Bronchial epithelial cell (primary cell): ENCODE measurements around the gene RAD51. TPM values are rescaled to one million over a fixed set of nuclear protein-coding genes. Genes with fewer than 3 reads are reported as not detected.

Source experiments
- DNase-seq: peaks from one replicate; pipeline ENCODE4 v3.0.0-alpha.2; 2010; ENCODE audit warnings: low read depth
- FAIRE-seq: peaks from 2 replicates; lab custom pipeline; 2011; peaks lifted over from hg19 to GRCh38; lab: Jason Lieb, UNC
- H3K27me3 ChIP-seq: 2 replicates; pipeline ENCODE4 v1.5.1; 2011; ENCODE audit warnings: low read length; ENCODE audit not compliant: control insufficient read depth, insufficient read depth
- H3K36me3 ChIP-seq: 2 replicates; pipeline ENCODE4 v1.5.1; 2011; ENCODE audit warnings: low read length; ENCODE audit not compliant: control insufficient read depth, insufficient read depth
- H3K4me3 ChIP-seq: 2 replicates; pipeline ENCODE4 v1.5.1; 2011; ENCODE audit warnings: mild to moderate bottlenecking, low read depth, low read length, control low read depth
- total RNA-seq: library from RNA; depleted of rRNA; stranded (reverse); fragments of >200 nt; gene quantifications from 2 replicates; pipeline ENCODE4 v1.2.1, GENCODE V29; 2014
- TF ChIP-seq, protein P1 (sequence below): IDR thresholded peaks from 2 replicates; pipeline ENCODE4 v1.5.1; 2011; ENCODE audit warnings: mild to moderate bottlenecking, moderate library complexity, low read length, control low read depth, inconsistent platforms; ENCODE audit not compliant: insufficient read depth, severe bottlenecking

RAD51 gene
- total RNA-seq, 1 donor from 2014 or later: 0.53 TPM

DNA sequence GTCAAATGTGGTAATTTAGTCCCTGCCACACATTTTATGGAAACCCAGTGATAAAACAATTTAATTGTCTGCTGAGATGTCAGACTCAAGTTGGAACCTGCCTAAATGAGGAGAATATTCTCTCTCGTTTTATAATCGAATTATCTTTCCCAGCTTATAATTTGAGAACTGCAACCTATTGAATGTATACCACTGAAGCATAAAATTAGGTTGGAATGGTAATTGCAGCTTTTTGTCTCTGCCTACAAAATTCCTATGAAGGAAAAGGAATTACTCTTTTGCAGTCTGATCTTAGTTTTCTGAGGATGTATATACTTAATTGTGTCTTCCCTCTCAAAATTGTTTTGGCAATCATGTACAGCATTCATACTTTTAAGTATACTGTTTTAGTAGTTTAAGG is 28.9 kb downstream of the RAD51 start:
- DNase-seq (no peak), FAIRE-seq (no peak)
- H3K4me3 ChIP-seq: no peak overlapping the region
- H3K36me3 ChIP-seq: no peaks in the 10 kb centered on the region
- TF ChIP-seq, protein P1, sequence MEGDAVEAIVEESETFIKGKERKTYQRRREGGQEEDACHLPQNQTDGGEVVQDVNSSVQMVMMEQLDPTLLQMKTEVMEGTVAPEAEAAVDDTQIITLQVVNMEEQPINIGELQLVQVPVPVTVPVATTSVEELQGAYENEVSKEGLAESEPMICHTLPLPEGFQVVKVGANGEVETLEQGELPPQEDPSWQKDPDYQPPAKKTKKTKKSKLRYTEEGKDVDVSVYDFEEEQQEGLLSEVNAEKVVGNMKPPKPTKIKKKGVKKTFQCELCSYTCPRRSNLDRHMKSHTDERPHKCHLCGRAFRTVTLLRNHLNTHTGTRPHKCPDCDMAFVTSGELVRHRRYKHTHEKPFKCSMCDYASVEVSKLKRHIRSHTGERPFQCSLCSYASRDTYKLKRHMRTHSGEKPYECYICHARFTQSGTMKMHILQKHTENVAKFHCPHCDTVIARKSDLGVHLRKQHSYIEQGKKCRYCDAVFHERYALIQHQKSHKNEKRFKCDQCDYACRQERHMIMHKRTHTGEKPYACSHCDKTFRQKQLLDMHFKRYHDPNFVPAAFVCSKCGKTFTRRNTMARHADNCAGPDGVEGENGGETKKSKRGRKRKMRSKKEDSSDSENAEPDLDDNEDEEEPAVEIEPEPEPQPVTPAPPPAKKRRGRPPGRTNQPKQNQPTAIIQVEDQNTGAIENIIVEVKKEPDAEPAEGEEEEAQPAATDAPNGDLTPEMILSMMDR: no peak
- H3K27me3 ChIP-seq: no peaks in the 10 kb centered on the region

DNA sequence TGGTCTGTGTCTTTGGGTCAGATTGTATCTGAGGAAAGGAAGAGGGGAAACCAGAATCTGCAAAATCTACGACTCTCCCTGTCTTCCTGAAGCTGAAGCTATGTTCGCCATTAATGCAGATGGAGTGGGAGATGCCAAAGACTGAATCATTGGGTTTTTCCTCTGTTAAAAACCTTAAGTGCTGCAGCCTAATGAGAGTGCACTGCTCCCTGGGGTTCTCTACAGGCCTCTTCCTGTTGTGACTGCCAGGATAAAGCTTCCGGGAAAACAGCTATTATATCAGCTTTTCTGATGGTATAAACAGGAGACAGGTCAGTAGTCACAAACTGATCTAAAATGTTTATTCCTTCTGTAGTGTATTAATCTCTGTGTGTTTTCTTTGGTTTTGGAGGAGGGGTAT is 36.1 kb downstream of the RAD51 start:
- TF ChIP-seq, protein P1: no peak
- FAIRE-seq: no peak
- H3K36me3 ChIP-seq: peaks cover 1% of the 10 kb centered on the region

DNA sequence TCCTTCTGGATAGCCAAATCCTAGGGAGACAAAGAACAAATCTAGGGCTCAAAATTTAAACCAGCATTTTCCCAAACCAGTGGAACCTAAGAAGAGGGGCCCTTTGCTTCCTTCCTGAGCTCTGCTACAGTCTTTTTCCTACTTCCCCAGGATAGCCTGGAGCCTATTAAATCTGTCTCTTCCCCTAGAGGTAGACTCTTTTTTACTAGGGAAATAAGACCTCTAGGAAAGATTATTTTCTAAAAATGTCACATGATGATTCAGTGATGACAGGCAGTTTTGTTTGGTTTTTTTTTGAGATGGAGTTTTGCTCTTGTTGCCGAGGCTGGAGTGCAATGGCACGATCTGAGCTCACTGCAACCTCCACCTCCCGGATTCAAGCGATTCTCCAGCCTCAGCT is 41.6 kb downstream of the RAD51 start:
- Histone ChIP-seq H3K27me3 (no peaks in the 10 kb centered on the region), H3K4me3 (no peak overlapping the region), H3K36me3 (peaks cover 16% of the 10 kb centered on the region)
- TF ChIP-seq, protein P1: no peak
- DNase-seq (no peak), FAIRE-seq (no peak)

More for the DNA sequence above, 36.1 kb downstream of the RAD51 start:
- Histone ChIP-seq H3K4me3 (no peak overlapping the region), H3K27me3 (no peaks in the 10 kb centered on the region)
- DNase-seq: no peak

DNA sequence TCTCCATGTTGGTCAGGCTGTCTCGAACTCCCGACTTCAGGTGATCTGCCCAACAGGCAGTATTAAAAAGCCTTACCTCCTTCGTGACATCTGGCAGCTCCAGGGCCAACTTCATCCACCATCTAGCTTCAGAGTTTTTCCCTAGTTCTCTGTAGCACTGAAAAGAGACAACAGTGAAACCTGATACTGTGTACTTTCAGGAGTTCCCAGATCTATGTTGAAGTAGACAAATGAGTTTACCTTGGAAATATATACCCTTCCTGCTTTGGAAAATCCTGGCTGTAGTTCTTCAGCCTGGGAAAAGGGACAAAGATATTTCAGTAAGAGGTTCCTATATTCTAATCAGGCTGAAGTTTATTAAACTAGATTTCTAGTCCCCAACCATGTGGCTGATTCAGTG is 42.1 kb downstream of the RAD51 start:
- TF ChIP-seq, protein P1: no peak
- no peaks in the 10 kb centered on the region for H3K27me3 ChIP-seq
- DNase-seq: no peak
- FAIRE-seq: no peak
- H3K4me3 ChIP-seq: no peak overlapping the region
- H3K36me3 ChIP-seq: peaks cover 16% of the 10 kb centered on the region

DNA sequence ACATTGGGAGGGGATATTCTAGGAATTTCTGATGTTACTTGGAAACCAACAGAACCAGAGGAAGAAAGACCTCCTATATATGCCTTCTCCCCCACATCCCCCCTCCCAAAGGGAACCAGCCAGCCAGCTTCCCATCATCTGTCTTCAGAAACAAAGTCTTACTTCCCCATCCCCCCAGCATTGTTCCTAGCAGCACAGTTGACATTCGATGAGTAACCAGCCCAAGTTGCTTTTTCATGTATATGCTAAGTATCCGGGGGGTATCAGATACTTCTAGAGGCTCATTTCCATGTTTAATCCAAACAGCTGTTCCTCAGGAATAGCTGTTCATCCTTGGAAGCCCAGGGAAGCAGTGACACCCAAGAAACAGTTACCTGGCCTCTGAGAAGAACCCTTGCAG is 44.1 kb downstream of the RAD51 start:
- H3K36me3 ChIP-seq: peaks cover 24% of the 10 kb centered on the region
- TF ChIP-seq, protein P1: no peak
- no peak overlapping the region for H3K4me3 ChIP-seq
- no peak for DNase-seq
- no peaks in the 10 kb centered on the region for H3K27me3 ChIP-seq
- no peak for FAIRE-seq

DNA sequence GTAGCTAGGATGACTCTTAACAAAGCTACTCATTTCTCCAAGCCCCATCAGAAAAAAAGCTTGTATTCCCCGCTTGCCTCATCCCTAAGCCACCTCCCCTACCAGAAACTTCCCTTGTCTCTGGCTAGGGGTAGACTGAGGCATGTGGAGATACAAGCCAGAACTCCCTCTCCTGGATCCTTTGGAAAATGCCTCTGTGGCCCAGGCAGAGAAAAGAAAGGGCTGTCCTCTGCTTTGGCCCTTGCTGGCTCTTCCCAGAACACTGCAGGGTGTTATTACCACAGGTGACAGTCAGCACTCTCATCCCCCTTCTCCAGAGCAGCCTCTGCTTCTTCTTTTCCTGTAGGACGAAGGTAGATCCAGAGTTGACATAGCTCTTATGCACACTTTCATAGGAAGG is 44.9 kb downstream of the RAD51 start:
- FAIRE-seq (no peak), DNase-seq (no peak)
- H3K36me3 ChIP-seq: peaks cover 26% of the 10 kb centered on the region

More for the DNA sequence above, 44.9 kb downstream of the RAD51 start:
- TF ChIP-seq, protein P1: no peak
- Histone ChIP-seq H3K27me3 (no peaks in the 10 kb centered on the region), H3K4me3 (no peak overlapping the region)
